Activated naive CD8-positive, alpha-beta T cell treated with anti-CD3 and anti-CD28 coated beads, Interleukin-2, amount 10 ng/mL, durations not matched to agents 7 days and 5 days (primary cell): Measurements from ENCODE around the gene LASP1NB.

ENCODE experiments used
- ATAC-seq: fragments of 150-1000 bp; cut with Tn5 transposase; one replicate; pipeline ENCODE4 v1.10.0; 2021; ENCODE audit warnings: low read depth, moderate library complexity
- POLR2A ChIA-PET: fragments of 350-600 bp; sonication (Branson Sonifier 250); formaldehyde crosslinking; loops from one replicate; lab custom pipeline; 2021; ENCODE audit warnings: antibody characterized with exemption; lab: Charles Lee
- DNase-seq: peaks from one replicate; pipeline ENCODE4 v3.0.0; 2021
- H3K27ac Mint-ChIP-seq: one replicate; pipeline ENCODE4 v1.8.0; 2022; ENCODE audit warnings: mild to moderate bottlenecking, mixed read lengths
- H3K27me3 Mint-ChIP-seq: one replicate; pipeline ENCODE4 v1.8.0; 2022; ENCODE audit warnings: mild to moderate bottlenecking, moderate library complexity, mixed read lengths
- H3K36me3 Mint-ChIP-seq: one replicate; pipeline ENCODE4 v1.8.0; 2021; ENCODE audit warnings: mild to moderate bottlenecking, mixed read lengths
- H3K4me1 Mint-ChIP-seq: one replicate; pipeline ENCODE4 v1.8.0; 2021; ENCODE audit warnings: mixed read lengths
- H3K4me3 Mint-ChIP-seq: one replicate; pipeline ENCODE4 v1.8.0; 2022; ENCODE audit warnings: mild to moderate bottlenecking, moderate library complexity, mixed read lengths
- H3K9me3 Mint-ChIP-seq: one replicate; pipeline ENCODE4 v1.8.0; 2021; ENCODE audit warnings: mixed read lengths

The LASP1NB gene

DNA sequence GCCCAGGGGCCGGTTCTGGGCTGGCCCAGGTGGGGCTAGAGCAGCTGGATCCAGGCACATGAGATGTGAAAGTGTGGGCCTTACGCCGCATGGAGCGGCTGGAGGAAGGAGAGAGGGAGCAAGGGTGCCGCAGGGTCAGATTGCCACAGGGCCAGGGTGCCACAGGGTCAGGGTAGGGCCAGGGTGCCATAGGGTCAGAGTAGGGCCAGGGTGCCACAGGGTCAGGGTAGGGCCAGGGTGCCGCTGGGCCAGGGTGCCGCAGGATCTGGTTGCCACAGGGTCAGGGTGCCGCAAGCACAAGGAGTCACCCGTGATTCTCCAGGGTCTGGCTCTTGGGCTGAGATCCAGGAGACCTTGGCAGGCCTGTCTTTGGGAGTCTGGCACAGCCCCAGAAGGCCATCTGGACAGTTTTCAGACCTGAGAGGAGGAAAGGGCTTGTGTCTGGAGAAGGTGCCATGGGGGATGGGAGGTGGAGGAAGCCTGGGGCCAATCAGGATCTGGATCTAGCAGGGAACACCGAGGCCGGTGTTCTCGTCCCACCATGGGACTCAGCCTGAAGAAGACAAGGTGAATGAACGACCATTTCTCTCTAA is 13.1 kb upstream of the LASP1NB start:
- H3K4me3 Mint-ChIP-seq: no peak overlapping the region
- H3K36me3 Mint-ChIP-seq: peaks cover 20% of the 10 kb centered on the region
- POLR2A ChIA-PET: interaction anchor here (0.5 kb wide), 1 partner anchor 1300 kb away, joined by 4 read pairs; no protein-coding TSS in a partner anchor
- peak overlapping the region; percentile 54 for H3K27ac Mint-ChIP-seq
- DNase-seq (peak; percentile 26), ATAC-seq (no peak)
- H3K4me1 Mint-ChIP-seq: peaks cover 12% of the 10 kb centered on the region
- H3K9me3 Mint-ChIP-seq: no peaks in the 10 kb centered on the region
- no peaks in the 10 kb centered on the region for H3K27me3 Mint-ChIP-seq

DNA sequence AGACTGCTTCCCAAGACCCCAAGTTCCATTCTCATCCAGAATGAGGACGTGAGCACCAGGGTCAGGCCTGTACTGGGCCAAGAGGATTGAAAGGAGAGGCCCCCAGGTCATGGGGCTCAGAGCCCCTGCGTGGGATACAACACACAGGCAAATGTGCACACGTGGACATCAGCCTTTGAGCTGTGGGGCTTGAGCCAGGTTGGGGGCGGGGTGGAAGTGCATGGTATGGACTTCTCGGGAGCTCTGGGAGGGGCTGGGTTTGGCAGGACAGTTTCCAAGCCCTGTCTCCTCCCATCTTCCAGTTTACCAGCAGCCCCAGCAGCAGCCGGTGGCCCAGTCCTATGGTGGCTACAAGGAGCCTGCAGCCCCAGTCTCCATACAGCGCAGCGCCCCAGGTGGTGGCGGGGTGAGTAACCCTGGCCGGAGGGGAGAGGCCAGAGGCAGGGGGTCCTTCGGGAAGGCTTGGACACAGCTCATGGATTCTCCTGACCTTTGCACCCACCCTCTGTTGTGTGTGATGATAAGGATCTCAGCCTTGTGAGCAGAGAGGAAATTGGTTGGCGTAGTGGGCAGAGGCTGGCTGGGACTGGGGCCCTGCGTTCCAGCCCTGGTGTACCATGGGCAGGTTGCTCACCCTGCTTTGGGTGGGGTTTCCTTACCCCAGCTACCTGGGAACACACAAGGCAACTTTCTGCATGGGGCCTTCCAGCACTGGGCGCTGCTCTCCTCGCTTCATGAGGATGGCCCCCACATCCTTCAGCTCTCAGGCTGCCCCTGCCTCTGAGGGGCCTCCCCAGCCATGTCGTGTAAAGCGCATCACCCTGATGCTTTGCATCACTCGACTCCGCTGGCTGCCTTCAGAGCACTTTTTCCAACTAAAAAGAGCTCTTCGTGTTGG is 10.4 kb upstream of the LASP1NB start:
- no peaks in the 10 kb centered on the region for H3K27me3 Mint-ChIP-seq
- ATAC-seq: no peak
- POLR2A ChIA-PET: interaction anchor here (0.8 to 2.8 kb wide), 3 partner anchors 9 to 12 kb away, joined by 3 to 10 read pairs (median 3); partner anchors contain the start of gene LASP1NB
- H3K36me3 Mint-ChIP-seq: peaks cover 27% of the 10 kb centered on the region
- no peaks in the 10 kb centered on the region for H3K9me3 Mint-ChIP-seq
- H3K4me3 Mint-ChIP-seq: no peak overlapping the region
- H3K27ac Mint-ChIP-seq: peak overlapping the region; percentile 25
- peaks cover 10% of the 10 kb centered on the region for H3K4me1 Mint-ChIP-seq
- peak; percentile 21 for DNase-seq

DNA sequence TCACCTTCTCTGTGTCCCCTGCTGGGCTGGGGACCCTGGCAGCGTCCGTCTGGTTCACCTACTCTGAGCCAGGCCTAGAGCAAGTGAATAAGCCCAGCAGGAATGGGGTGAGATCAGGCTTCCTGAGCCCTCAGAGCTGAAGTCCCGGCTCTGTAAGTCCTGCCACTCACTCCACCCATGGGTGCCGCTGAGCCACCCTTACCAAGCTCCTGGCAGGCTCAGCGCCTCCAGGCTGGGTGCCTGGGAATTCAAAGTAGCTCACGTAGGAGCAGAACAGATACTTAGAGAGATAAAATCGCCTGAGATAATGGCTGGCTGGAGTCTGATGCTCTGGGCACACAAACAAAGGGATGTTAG is 9.8 kb upstream of the LASP1NB start:
- H3K27ac Mint-ChIP-seq: no peak overlapping the region
- no peak for DNase-seq

DNA sequence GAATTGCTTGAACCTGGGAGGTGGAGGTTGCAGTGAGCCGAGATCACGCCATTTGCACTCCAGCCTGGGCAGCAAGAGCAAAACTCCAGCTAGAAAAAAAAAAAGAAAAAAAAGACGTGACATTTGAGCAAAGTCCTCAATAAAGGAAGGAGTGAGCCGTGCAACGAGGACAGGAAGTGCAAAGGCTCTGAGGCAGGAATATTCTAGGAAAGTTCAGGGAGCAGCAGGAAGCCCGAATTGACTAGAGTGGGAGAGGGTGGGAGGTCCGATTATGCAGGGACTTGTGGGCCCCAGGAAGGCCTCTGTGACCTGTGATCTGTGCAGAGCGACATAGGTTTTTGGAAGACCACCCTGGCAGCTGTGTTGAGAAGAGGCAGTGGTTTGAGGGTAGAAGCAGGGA is 8.6 kb upstream of the LASP1NB start:
- POLR2A ChIA-PET: interaction anchor here (0.7 to 2.8 kb wide), 2 partner anchors 9 to 46 kb away, joined by 3 to 10 read pairs; partner anchors contain the start of gene LASP1NB
- no peaks in the 10 kb centered on the region for H3K27me3 Mint-ChIP-seq
- H3K4me3 Mint-ChIP-seq: no peak overlapping the region
- H3K36me3 Mint-ChIP-seq: peaks cover 29% of the 10 kb centered on the region
- H3K4me1 Mint-ChIP-seq: peaks cover 18% of the 10 kb centered on the region
- H3K9me3 Mint-ChIP-seq: no peaks in the 10 kb centered on the region
- DNase-seq (peak; percentile 23), ATAC-seq (no peak)
- peak overlapping the region; percentile 72 for H3K27ac Mint-ChIP-seq

More for the DNA sequence above, 9.8 kb upstream of the LASP1NB start:
- no peak for ATAC-seq
- no peak overlapping the region for H3K4me3 Mint-ChIP-seq
- peaks cover 10% of the 10 kb centered on the region for H3K4me1 Mint-ChIP-seq
- H3K27me3 Mint-ChIP-seq: no peaks in the 10 kb centered on the region
- H3K9me3 Mint-ChIP-seq: no peaks in the 10 kb centered on the region
- H3K36me3 Mint-ChIP-seq: peaks cover 27% of the 10 kb centered on the region
- POLR2A ChIA-PET: interaction anchor here (0.9 to 2.8 kb wide), 2 partner anchors 10 to 13 kb away, joined by 3 to 10 read pairs; partner anchors contain the start of gene LASP1NB

DNA sequence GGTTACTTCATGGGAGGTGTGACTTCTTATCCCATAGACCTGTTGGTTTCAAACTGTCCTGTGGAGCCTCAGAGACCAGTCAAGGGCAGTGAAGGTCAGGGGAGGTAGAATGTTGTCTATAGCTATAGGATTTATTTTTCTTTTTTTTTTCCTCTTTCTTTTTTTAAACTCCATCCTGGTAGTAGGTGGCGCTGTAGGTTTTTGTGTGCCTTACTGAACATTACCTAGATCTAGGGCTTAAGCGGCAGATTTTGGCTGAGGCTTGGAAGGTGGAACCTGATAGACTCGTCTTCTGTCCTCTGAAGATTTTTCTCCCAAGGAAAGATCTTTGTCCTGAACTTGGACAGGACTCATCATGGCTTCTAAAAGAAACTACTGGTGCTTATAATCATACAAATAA is 8.2 kb upstream of the LASP1NB start:
- Mint-ChIP-seq H3K27me3 (no peaks in the 10 kb centered on the region), H3K36me3 (peaks cover 27% of the 10 kb centered on the region), H3K9me3 (no peaks in the 10 kb centered on the region), H3K4me3 (no peak overlapping the region), H3K4me1 (peaks cover 21% of the 10 kb centered on the region), H3K27ac (peak overlapping the region; percentile 72)
- no peak for DNase-seq
- POLR2A ChIA-PET: interaction anchor here (2.8 kb wide), 1 partner anchor 8 kb away, joined by 10 read pairs; the partner anchor contains the start of gene LASP1NB
- ATAC-seq: no peak

DNA sequence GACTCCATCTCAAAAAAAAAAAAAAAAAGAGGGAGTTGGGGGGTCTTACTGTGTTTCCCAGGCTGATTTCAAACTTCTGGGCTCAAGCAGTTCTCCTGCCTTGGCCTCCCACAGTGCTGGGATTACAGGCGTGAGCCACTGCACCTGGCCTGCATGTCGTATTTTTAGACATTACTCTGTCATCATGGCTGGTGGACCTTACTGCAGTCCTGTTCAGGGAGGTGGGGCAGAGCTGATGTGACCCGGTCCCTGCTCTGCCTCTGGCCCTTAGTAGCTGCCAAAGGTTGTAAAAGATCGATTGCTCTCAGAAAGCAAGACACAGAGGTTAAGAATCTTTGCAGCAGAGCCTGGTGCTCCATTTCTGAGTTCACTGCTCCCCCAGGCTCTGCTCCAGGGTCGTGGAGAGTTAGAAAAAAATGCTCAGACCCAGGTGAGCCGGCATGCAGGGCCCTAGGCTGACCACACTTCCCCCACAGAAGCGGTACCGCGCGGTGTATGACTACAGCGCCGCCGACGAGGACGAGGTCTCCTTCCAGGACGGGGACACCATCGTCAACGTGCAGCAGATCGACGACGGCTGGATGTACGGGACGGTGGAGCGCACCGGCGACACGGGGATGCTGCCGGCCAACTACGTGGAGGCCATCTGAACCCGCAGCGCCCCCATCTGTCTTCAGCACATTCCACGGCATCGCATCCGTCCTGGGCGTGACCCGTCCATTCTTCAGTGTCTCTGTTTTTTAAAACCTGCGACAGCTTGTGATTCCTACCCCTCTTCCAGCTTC is 7.1 kb upstream of the LASP1NB start:
- H3K4me3 Mint-ChIP-seq: no peak overlapping the region
- peaks cover 27% of the 10 kb centered on the region for H3K36me3 Mint-ChIP-seq
- POLR2A ChIA-PET: interaction anchor here (1.3 kb wide), 1 partner anchor 20 kb away, joined by 3 read pairs; no protein-coding TSS in a partner anchor
- ATAC-seq: no peak
- no peaks in the 10 kb centered on the region for H3K9me3 Mint-ChIP-seq
- peaks cover 21% of the 10 kb centered on the region for H3K4me1 Mint-ChIP-seq
- DNase-seq: no peak
- peak overlapping the region; percentile 50 for H3K27ac Mint-ChIP-seq
- no peaks in the 10 kb centered on the region for H3K27me3 Mint-ChIP-seq

DNA sequence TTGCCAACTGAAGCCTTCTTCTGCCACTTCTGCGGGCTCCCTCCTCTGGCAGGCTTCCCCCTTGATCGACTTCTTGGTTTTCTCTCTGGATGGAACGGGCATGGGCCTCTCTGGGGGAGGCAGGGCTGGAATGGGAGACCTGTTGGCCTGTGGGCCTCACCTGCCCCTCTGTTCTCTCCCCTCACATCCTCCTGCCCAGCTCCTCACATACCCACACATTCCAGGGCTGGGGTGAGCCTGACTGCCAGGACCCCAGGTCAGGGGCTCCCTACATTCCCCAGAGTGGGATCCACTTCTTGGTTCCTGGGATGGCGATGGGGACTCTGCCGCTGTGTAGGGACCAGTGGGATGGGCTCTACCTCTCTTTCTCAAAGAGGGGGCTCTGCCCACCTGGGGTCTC is 6.5 kb upstream of the LASP1NB start:
- H3K4me3 Mint-ChIP-seq: no peak overlapping the region
- H3K9me3 Mint-ChIP-seq: no peaks in the 10 kb centered on the region
- peaks cover 22% of the 10 kb centered on the region for H3K4me1 Mint-ChIP-seq
- ATAC-seq (no peak), DNase-seq (no peak)
- H3K36me3 Mint-ChIP-seq: peaks cover 27% of the 10 kb centered on the region
- H3K27me3 Mint-ChIP-seq: no peaks in the 10 kb centered on the region
- H3K27ac Mint-ChIP-seq: peak overlapping the region; percentile 50
- POLR2A ChIA-PET: interaction anchor here (1.3 kb wide), 1 partner anchor 21 kb away, joined by 3 read pairs; no protein-coding TSS in a partner anchor

DNA sequence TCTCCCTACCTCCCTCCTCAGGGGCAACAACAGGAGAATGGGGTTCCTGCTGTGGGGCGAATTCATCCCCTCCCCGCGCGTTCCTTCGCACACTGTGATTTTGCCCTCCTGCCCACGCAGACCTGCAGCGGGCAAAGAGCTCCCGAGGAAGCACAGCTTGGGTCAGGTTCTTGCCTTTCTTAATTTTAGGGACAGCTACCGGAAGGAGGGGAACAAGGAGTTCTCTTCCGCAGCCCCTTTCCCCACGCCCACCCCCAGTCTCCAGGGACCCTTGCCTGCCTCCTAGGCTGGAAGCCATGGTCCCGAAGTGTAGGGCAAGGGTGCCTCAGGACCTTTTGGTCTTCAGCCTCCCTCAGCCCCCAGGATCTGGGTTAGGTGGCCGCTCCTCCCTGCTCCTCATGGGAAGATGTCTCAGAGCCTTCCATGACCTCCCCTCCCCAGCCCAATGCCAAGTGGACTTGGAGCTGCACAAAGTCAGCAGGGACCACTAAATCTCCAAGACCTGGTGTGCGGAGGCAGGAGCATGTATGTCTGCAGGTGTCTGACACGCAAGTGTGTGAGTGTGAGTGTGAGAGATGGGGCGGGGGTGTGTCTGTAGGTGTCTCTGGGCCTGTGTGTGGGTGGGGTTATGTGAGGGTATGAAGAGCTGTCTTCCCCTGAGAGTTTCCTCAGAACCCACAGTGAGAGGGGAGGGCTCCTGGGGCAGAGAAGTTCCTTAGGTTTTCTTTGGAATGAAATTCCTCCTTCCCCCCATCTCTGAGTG is 5.9 kb upstream of the LASP1NB start:
- Mint-ChIP-seq H3K27me3 (no peaks in the 10 kb centered on the region), H3K36me3 (peaks cover 22% of the 10 kb centered on the region), H3K9me3 (no peaks in the 10 kb centered on the region), H3K27ac (peak overlapping the region; percentile 22), H3K4me3 (no peak overlapping the region), H3K4me1 (peaks cover 22% of the 10 kb centered on the region)
- no peak for ATAC-seq
- DNase-seq: no peak
- POLR2A ChIA-PET: interaction anchor here (1.3 kb wide), 1 partner anchor 21 kb away, joined by 3 read pairs; no protein-coding TSS in a partner anchor

DNA sequence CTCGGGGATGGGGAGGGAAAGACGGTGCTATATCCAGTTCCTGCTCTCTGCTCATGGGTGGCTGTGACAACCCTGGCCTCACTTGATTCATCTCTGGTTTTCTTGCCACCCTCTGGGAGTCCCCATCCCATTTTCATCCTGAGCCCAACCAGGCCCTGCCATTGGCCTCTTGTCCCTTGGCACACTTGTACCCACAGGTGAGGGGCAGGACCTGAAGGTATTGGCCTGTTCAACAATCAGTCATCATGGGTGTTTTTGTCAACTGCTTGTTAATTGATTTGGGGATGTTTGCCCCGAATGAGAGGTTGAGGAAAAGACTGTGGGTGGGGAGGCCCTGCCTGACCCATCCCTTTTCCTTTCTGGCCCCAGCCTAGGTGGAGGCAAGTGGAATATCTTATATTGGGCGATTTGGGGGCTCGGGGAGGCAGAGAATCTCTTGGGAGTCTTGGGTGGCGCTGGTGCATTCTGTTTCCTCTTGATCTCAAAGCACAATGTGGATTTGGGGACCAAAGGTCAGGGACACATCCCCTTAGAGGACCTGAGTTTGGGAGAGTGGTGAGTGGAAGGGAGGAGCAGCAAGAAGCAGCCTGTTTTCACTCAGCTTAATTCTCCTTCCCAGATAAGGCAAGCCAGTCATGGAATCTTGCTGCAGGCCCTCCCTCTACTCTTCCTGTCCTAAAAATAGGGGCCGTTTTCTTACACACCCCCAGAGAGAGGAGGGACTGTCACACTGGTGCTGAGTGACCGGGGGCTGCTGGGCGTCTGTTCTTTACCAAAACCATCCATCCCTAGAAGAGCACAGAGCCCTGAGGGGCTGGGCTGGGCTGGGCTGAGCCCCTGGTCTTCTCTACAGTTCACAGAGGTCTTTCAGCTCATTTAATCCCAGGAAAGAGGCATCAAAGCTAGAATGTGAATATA is 4.8 kb upstream of the LASP1NB start:
- H3K27ac Mint-ChIP-seq: peak overlapping the region; percentile 55
- POLR2A ChIA-PET: interaction anchor here (0.9 kb wide), 1 partner anchor 66 kb away, joined by 3 read pairs; no protein-coding TSS in a partner anchor
- peaks cover 33% of the 10 kb centered on the region for H3K4me1 Mint-ChIP-seq
- H3K27me3 Mint-ChIP-seq: no peaks in the 10 kb centered on the region
- no peak overlapping the region for H3K4me3 Mint-ChIP-seq
- ATAC-seq (no peak), DNase-seq (no peak)
- H3K36me3 Mint-ChIP-seq: peaks cover 22% of the 10 kb centered on the region
- no peaks in the 10 kb centered on the region for H3K9me3 Mint-ChIP-seq

DNA sequence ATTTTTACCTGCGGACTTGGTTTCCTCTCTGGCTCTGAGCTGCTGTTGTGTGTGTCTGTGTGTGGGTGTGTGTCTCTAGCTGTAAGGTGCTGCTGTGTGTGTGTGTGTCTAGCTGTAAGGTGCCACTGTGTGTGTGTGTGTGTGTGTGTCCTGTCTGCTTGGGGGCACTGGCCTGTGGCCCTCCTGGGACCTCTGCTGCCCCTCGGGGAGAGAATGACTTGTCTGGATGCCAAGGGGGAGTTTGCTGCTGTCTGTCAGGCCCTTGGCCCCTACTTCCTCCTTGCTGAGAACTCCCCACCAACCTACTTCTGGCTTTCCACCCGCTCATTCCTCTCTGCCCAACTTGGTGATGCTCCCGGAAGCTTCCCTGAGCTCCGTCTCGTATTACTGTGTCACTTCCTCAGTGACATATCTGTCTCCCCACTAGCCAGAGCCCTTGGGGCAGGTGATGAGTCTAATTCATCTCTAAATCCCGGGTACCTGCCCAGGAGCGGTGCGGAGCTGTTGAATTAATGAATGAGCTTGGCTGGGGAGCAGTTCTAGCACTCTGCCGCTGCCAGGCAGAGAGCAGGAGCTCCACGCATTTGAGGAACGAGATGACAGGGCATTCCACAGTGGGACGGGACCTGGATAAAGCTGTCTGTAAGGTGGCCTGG is 3.5 kb upstream of the LASP1NB start:
- H3K27ac Mint-ChIP-seq: peak overlapping the region; percentile 58
- no peaks in the 10 kb centered on the region for H3K9me3 Mint-ChIP-seq
- no peak for ATAC-seq
- no peaks in the 10 kb centered on the region for H3K27me3 Mint-ChIP-seq
- H3K36me3 Mint-ChIP-seq: peaks cover 20% of the 10 kb centered on the region
- POLR2A ChIA-PET: interaction anchor here (0.9 to 2.0 kb wide), 2 partner anchors 68 to 70 kb away, joined by 3 to 5 read pairs; no protein-coding TSS in a partner anchor
- peaks cover 40% of the 10 kb centered on the region for H3K4me1 Mint-ChIP-seq
- DNase-seq: no peak
- H3K4me3 Mint-ChIP-seq: no peak overlapping the region
